NCI-H187 treated with DMSO at 0.1 percent for 48 hours (cell line): Measurements from ENCODE around the gene CCDC88C.

Experiments
- DNase-seq: peaks from one replicate; lab custom pipeline; 2025; lab: John Stamatoyannopoulos, UW

The CCDC88C gene

GRCh38 chr14:91366749-91367148, 50.9 kb downstream of the CCDC88C start:
- DNase-seq, result no peak

DNA sequence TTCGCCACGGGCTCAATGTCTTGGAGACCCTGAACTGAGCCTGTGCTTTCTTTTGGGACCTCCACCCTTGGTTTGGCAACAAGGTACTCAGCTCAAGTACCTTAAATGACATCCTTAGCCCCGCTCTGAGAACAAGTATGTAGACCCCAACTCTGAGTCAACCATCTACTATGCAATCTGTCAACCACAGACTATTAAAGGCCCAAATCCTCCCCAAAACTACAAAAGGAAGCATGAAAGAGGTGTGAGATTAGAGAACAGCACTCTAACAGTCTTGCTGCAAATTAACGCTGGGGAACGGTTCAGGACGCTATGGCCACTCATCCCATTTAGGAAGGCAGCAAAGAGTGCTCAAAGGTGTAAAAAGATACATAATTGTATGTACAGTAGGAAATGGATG, 52.1 kb downstream of the CCDC88C start:
- DNase-seq, result no peak

- no peak for DNase-seq
These were observed 52.9 kb downstream of the CCDC88C start for GRCh38 chr14:91364524-91365270.

DNA sequence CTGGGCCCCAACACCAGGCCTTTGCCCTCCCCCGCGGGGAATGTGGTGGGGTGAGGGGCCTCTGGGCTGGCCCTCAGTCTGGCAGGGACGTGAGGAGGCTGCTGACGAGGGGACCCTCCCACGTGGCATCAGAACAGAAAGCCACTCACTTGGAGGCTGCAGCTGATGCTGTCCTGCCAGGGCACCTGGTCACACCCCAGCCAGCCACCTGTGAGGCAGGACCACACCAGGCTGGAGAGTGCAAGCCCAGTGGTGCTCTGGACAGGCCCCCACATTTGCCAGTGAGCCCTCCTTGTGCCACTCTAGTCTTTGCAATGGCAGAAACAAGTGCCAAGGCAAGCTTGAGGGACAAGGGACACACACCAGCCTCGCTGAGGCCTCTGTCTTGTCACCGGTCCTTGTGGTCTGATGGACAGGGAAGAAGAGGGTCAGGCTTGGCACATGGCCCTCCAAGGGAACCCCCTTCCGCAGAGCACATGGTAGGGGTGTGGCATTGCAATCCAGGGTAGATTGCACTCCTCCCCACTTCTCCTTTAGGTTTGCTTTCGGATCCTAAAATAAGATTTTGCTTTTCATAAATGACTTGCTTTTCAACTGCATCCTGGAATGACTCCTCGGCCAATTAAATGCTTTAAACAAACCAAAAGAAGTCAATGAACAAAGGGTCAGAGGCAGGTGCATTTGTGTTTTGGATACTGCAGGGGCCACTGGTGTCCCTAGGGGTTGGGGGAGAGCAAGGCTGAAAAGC, 53.7 kb downstream of the CCDC88C start:
- no peak for DNase-seq

DNA sequence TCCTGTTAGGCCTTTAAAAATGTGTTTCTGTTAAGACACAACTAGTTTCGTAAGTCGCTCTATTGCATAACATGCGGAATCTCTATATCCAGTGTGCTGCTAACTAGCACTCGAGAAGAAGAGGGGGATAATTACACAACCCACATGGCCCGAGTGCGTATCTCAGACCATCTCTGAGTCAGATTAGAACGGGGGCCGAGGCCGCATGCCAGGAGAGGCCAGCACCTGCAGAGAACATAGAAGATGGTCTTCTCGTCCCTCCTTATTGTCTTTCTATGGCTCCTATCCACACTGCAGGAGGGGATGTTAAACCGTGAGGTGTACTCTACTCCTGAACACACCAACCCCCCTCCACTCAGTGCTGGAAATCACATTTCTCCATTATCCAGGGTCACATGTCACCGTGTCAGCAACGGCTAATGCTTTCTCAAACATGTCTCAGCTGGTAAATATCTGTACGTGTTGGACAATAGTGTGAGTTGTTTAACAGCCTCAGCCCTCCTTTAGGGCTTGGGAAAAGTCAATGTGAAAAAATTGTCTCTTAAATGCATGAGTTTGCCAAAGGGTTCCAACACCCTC, 56.3 kb downstream of the CCDC88C start:
- DNase-seq, result no peak

DNA sequence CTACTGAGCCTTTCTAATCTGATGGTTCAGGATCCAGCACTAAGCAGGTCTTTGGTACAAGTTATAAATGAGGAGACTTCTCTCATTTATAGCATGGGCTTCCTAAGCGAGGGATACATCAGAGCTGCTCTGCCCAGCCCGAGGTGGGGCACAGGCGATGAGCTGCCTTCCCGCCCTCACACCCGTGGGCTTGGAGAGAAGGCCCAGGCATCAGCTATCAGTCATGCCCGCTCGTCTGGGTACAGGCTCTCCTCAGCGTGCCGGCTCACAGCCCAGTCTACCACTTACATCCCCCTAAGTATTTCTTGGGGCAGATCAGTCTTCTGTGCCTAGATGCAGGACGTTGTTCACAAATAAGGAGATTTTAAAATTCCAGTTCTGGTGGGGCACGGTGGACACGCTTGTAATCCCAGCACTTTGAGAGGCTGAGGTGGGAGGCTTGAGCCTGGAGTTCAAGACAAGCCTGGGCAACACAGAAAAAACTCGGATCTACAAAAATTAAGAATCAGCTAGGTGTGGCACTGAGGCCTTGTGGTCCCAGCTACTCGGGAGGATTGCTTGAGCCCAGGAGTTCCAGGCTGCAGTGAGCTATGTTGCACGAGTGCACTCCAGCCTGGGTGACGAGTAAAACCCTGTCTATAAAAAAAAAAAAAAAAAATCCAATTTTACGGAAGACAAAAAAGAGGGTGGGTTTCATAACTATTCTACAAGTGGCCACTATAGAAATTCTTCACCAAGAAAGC, 57.0 kb downstream of the CCDC88C start:
- no peak for DNase-seq

- no peak for DNase-seq
These were observed 58.9 kb downstream of the CCDC88C start for GRCh38 chr14:91358654-91359220.

- DNase-seq, result no peak
These were observed 59.6 kb downstream of the CCDC88C start for GRCh38 chr14:91358025-91358319.

DNA sequence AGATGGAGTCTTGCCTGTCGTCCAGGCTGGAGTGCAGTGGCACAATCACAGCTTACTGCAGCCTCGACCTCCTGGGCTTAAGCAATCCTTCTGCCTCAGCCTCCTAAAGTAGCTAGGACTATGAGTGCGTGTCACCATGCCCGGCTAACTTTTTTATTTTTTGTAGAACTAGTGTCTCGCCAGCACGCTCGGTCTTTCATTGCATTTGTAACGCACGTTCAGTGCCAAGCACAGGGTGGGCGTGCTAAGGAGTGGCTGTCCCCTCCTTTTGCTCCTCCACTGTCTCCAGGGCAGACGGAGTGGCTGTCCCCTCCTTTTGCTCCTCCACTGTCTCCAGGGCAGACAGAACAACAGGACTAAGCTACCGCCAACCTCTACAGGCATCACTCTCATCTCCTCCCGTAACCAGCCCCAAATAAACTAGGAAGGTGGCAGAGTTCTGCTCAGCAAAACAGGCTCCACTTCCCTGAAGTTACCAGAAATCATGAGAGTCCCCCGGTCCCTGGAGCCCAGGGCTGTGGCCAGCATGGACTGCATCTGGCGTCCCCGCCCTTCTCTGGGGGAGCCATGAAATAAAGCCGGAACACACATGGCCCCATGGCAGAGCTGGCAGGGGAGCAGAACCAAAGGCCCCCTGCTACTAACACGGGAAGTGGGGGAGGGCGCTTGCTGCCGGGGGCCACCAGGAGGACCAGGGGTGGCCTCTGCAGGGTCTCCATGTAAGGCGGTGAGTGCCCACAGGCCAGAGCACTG, 60.2 kb downstream of the CCDC88C start:
- DNase-seq, result no peak

- DNase-seq, result no peak
These were observed 61.3 kb downstream of the CCDC88C start for GRCh38 chr14:91356181-91356763.

DNA sequence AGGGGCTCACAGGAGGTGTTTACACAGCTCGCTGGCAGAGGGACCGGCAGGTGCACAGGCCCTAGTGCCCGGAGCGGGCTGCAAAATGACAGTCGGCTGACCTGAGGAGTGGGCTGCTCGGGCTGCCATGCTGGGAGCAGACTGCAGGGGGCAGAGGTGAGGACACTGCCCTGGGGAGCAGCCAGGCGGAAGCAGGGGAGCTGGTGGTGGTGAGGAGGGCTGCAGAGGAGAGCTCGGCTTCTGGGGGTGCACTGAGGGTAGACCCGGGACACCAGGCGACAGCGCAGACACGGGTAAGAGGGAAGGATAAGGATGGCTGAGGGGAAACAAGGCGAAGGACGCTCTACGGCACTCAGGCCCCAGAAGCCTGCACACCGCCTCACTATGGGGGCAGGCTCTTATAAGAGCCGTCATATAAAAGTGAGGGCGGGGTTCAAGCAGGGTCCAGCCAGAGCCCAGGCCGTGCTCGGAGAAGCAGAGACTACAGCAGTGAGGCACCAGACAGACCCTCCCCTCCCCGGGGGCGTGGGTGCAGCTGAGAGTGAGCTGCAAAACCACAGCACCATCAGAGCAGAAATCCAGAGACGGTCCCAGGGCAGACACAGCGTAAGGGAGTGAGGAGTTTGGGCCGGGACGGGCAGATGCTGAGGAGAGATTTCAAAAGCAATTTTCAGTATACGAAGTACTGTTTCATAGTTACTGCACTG, 62.5 kb downstream of the CCDC88C start:
- no peak for DNase-seq

GRCh38 chr14:91354221-91354916, 63.3 kb downstream of the CCDC88C start:
- no peak for DNase-seq

DNA sequence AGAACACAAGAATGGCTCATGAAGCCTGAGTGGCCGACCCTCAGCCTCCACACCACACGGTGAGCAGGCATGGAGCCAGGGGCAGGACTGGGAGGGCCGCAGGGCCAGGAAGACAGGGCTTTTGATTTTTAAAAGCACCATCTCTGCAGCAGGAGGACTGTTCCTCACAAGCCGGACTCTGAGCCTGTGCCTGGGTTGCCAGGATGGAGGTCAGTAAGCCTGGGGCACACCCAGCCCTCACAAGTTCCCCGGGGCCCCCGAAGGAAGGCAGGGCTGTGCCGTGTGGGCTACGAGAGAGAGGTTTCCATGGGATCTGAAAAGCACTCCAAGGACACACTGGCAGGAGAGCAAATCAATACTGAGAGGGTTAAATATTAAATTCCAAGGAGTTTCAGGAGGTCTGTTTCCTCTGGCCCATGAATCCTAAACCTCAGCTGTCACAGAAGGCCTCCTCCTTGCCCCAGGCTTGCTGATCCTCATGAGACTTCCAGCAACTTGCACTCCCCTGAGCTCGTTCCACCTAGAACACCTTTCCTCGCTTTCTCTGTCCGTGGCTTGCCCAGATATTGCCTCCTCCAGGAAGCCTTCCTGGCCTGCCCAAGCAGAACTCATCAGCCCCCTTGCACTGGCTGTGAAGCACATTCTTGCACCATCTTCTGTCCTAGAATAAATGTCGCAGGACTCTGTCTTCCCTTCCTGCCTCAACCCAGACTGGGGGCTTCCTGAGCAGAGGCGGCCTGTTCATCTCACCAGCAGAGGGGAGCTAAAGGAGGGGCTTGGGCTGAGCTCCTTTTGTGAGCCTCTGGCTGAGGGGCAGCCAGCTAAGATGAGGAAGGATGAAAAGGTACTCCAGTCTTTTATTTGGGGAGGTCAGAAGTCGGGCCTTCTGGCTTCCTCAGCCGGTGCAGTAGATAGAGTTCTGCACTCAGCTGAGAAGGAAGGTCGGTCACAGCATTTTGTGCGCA, 64.6 kb downstream of the CCDC88C start:
- no peak for DNase-seq

DNA sequence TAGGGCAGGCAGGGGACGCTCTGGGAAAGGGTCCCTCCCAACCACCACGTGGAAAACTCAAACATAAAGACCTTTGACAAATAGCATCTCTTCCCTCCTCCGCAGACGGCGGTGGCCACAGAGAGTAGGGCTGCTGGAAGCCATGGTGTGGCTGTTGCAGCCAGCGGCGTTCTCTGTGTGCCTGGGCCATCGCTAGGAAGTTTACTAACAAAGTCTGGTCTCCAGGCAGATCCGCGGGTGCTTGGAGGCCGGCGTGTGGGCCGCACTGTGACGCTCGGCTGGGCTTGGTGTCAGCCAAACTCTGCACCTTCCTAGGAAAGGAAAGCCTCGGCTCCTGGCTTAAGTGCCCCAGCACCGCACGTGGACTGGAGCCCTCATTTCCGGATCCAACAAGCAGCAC, 65.6 kb downstream of the CCDC88C start:
- DNase-seq, result no peak

- DNase-seq, result no peak
These were observed 66.1 kb downstream of the CCDC88C start for GRCh38 chr14:91351512-91351862.

- no peak for DNase-seq
These were observed 66.7 kb downstream of the CCDC88C start for GRCh38 chr14:91350813-91351511.

DNA sequence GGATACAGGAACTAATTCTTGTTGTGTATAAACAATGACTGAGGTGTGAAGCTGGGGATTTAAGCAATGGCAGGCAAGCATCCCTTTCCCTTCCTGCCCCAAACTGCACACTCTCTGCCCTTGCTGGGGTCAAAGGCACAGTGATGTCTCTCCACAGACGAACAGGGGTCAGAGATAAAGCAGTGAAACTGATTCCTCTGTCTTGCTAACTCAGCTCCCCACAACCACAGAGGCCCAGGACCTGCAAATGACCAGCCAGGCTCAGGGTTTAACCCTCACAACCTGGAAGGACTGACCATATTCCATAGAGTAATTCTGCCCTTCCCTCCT, 67.2 kb downstream of the CCDC88C start:
- no peak for DNase-seq

GRCh38 chr14:91349481-91350074, 68.0 kb downstream of the CCDC88C start:
- no peak for DNase-seq
